Measurements from ENCODE around the gene DSCAM. TPM values are rescaled to one million over a fixed set of nuclear protein-coding genes. Genes with fewer than 3 reads are reported as not detected.

DSCAM gene
- total and polyA plus RNA-seq, 2 donors (not counting 1 experiment from before 2014, with no cell fraction given): under 0.01 to 0.01 TPM

DNA sequence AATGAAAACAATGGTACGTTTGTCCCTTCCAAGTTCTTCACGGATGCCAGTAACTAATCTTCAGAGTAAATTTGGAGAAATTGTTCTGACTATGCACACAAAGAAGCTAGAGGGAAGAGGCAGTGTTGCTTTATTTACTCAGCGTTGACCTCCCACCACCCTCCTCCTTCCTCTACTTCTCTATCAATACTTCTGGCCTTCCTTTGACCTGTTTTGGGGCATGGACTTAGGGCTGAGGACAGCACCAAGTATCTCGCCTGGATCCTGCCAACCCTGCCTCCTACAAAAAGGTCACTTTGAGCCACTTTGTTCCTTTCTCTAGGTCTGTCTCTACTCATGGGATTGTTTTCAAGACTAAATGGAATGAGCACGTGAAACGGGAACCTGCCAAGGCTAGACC, 282.6 kb downstream of the DSCAM start:
- Histone ChIP-seq H3K4me2 (ENCODE audit: extremely low read depth, insufficient read depth, low read length) (no peak overlapping the region), H3K36me3 (ENCODE audit: control insufficient read depth, insufficient read depth, low read length) (no peaks in the 10 kb centered on the region), H4K20me1 (ENCODE audit: control insufficient read depth, extremely low read depth, insufficient read depth, low read length) (no peaks in the 10 kb centered on the region), H3K9me3 (ENCODE audit: control insufficient read depth, insufficient read depth, low read depth, low read length) (no peaks in the 10 kb centered on the region), H3K79me2 (ENCODE audit: control insufficient read depth, insufficient read depth, low read length) (no peaks in the 10 kb centered on the region), H3K9ac (ENCODE audit: insufficient read depth, low read length) (no peak overlapping the region), H3K4me3 (replicated peaks in 1 of 4; ENCODE audit: control extremely low read depth in 1 of 4, insufficient read depth in 1 of 4, low read depth in 3 of 4, low read length in 4 of 4) (no peak overlapping the region), H3K27ac (ENCODE audit: insufficient read depth, low read length) (no peak overlapping the region), H3K4me1 (ENCODE audit: control insufficient read depth, extremely low read depth, insufficient read depth, low read length) (no peaks in the 10 kb centered on the region), H3K27me3 (ENCODE audit: control insufficient read depth, insufficient read depth, low read length) (no peaks in the 10 kb centered on the region), H2AFZ (ENCODE audit: low read length) (no peak overlapping the region)
- DNase-seq (ENCODE audit: low read depth in 2 of 2): no peak
- TF ChIP-seq, protein P1, sequence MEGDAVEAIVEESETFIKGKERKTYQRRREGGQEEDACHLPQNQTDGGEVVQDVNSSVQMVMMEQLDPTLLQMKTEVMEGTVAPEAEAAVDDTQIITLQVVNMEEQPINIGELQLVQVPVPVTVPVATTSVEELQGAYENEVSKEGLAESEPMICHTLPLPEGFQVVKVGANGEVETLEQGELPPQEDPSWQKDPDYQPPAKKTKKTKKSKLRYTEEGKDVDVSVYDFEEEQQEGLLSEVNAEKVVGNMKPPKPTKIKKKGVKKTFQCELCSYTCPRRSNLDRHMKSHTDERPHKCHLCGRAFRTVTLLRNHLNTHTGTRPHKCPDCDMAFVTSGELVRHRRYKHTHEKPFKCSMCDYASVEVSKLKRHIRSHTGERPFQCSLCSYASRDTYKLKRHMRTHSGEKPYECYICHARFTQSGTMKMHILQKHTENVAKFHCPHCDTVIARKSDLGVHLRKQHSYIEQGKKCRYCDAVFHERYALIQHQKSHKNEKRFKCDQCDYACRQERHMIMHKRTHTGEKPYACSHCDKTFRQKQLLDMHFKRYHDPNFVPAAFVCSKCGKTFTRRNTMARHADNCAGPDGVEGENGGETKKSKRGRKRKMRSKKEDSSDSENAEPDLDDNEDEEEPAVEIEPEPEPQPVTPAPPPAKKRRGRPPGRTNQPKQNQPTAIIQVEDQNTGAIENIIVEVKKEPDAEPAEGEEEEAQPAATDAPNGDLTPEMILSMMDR (conservative IDR thresholded peaks at IDR 0.05 in 1 of 2, IDR thresholded peaks at IDR 0.05 in 1 of 2; ENCODE audit: low read depth in 1 of 2, low read length in 2 of 2): no peak
- no peak for TF ChIP-seq EZH2 (IDR thresholded peaks at IDR 0.05; ENCODE audit: low read length, missing control alignments)

DNA sequence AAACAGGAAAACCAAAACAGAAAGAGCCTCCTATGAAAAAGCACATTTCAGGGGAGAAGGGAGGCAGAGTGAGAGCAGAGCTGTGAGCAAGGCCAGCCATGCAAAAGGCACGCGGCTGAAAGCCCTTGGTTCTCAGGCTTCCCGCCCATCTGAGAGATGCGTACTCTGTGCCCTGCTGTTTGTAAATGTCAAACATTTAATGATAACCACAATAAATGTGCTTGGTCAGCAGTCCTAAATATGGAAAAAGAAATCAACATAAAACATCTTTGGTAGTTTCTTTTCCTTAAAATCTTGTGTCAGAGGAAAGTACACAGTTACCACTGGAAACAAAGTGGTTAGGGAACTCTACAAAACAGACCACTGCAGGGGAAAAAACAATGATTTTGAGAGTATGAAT, 283.1 kb downstream of the DSCAM start:
- TF ChIP-seq, protein P1 (conservative IDR thresholded peaks at IDR 0.05 in 1 of 2, IDR thresholded peaks at IDR 0.05 in 1 of 2; ENCODE audit: low read depth in 1 of 2, low read length in 2 of 2): no peak
- no peak for TF ChIP-seq EZH2 (IDR thresholded peaks at IDR 0.05; ENCODE audit: low read length, missing control alignments)

DNA sequence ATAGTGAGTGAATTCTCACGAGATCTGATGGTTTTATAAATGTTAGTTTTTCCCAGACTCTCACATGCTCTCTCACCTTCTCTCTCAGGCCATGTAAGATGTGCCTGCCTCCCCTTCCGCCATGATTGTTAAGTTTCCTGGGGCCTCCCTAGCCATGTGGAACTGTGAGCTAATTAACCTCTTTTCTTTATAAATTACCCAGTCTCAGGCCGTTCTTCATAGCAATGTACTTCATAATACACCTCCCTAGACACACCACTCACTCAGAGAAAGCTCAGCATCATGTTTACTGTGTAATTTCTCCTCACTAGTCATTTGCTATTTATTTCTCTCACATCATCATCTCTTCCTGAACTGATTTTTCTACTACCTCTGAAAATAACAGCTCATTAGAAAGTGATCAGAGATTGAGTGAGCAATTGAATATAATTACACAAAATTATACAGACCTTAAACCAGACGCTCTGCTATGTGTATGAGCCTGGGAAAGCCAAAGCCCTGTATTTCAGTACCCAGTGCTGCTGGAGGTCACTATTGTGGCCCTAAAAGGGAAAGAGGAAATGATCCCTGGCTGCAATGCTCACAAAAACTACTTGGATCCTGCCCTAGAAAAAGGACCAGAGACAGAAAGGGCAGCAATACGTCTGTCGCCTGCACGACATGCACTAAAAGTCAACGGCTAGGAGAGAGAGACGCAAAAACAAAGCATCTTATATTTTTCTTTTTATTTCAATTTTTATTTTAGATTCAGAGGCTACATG, 284.5 kb downstream of the DSCAM start:
- H3K27me3 ChIP-seq (ENCODE audit: control insufficient read depth, insufficient read depth, low read length): no peaks in the 10 kb centered on the region
- no peaks in the 10 kb centered on the region for H3K36me3 ChIP-seq (ENCODE audit: control insufficient read depth, insufficient read depth, low read length)
- TF ChIP-seq, protein P1 (conservative IDR thresholded peaks at IDR 0.05 in 1 of 2, IDR thresholded peaks at IDR 0.05 in 1 of 2; ENCODE audit: low read depth in 1 of 2, low read length in 2 of 2): no peak
- no peak for TF ChIP-seq EZH2 (IDR thresholded peaks at IDR 0.05; ENCODE audit: low read length, missing control alignments)
- no peak overlapping the region for H3K27ac ChIP-seq (ENCODE audit: insufficient read depth, low read length)
- H3K4me2 ChIP-seq (ENCODE audit: extremely low read depth, insufficient read depth, low read length): no peak overlapping the region
- no peaks in the 10 kb centered on the region for H4K20me1 ChIP-seq (ENCODE audit: control insufficient read depth, extremely low read depth, insufficient read depth, low read length)
- H3K79me2 ChIP-seq (ENCODE audit: control insufficient read depth, insufficient read depth, low read length): no peaks in the 10 kb centered on the region
- H2AFZ ChIP-seq (ENCODE audit: low read length): no peak overlapping the region
- no peak overlapping the region for H3K9ac ChIP-seq (ENCODE audit: insufficient read depth, low read length)
- H3K4me3 ChIP-seq (replicated peaks in 1 of 4; ENCODE audit: control extremely low read depth in 1 of 4, insufficient read depth in 1 of 4, low read depth in 3 of 4, low read length in 4 of 4): no peak overlapping the region
- no peak for DNase-seq (ENCODE audit: low read depth in 2 of 2)
- H3K4me1 ChIP-seq (ENCODE audit: control insufficient read depth, extremely low read depth, insufficient read depth, low read length): no peaks in the 10 kb centered on the region
- no peaks in the 10 kb centered on the region for H3K9me3 ChIP-seq (ENCODE audit: control insufficient read depth, insufficient read depth, low read depth, low read length)

More for the DNA sequence above, 283.1 kb downstream of the DSCAM start:
- no peak overlapping the region for H3K4me2 ChIP-seq (ENCODE audit: extremely low read depth, insufficient read depth, low read length)
- no peaks in the 10 kb centered on the region for H3K27me3 ChIP-seq (ENCODE audit: control insufficient read depth, insufficient read depth, low read length)
- DNase-seq (ENCODE audit: low read depth in 2 of 2): no peak
- H3K36me3 ChIP-seq (ENCODE audit: control insufficient read depth, insufficient read depth, low read length): no peaks in the 10 kb centered on the region
- no peaks in the 10 kb centered on the region for H4K20me1 ChIP-seq (ENCODE audit: control insufficient read depth, extremely low read depth, insufficient read depth, low read length)
- H3K27ac ChIP-seq (ENCODE audit: insufficient read depth, low read length): no peak overlapping the region
- H3K9me3 ChIP-seq (ENCODE audit: control insufficient read depth, insufficient read depth, low read depth, low read length): no peaks in the 10 kb centered on the region
- no peak overlapping the region for H3K9ac ChIP-seq (ENCODE audit: insufficient read depth, low read length)
- no peak overlapping the region for H3K4me3 ChIP-seq (replicated peaks in 1 of 4; ENCODE audit: control extremely low read depth in 1 of 4, insufficient read depth in 1 of 4, low read depth in 3 of 4, low read length in 4 of 4)
- no peaks in the 10 kb centered on the region for H3K79me2 ChIP-seq (ENCODE audit: control insufficient read depth, insufficient read depth, low read length)
- no peak overlapping the region for H2AFZ ChIP-seq (ENCODE audit: low read length)
- no peaks in the 10 kb centered on the region for H3K4me1 ChIP-seq (ENCODE audit: control insufficient read depth, extremely low read depth, insufficient read depth, low read length)
